Activated naive CD8-positive, alpha-beta T cell (primary cell): ENCODE measurements around the gene GPC6.

Experiments used
- H3K27ac Mint-ChIP-seq: one replicate; pipeline ENCODE4 v1.8.0; 2021; ENCODE audit warnings: mixed read lengths
- H3K27me3 Mint-ChIP-seq: one replicate; pipeline ENCODE4 v1.8.0; 2021; ENCODE audit warnings: mixed read lengths
- H3K36me3 Mint-ChIP-seq: one replicate; pipeline ENCODE4 v1.8.0; 2021; ENCODE audit warnings: mixed read lengths
- H3K4me1 Mint-ChIP-seq: one replicate; pipeline ENCODE4 v1.8.0; 2021; ENCODE audit warnings: low read depth, mixed read lengths
- H3K4me3 Mint-ChIP-seq: one replicate; pipeline ENCODE4 v1.8.0; 2021; ENCODE audit warnings: mild to moderate bottlenecking, mixed read lengths
- H3K9me3 Mint-ChIP-seq: one replicate; pipeline ENCODE4 v1.8.0; 2021; ENCODE audit warnings: low read depth, mixed read lengths

The GPC6 gene

DNA sequence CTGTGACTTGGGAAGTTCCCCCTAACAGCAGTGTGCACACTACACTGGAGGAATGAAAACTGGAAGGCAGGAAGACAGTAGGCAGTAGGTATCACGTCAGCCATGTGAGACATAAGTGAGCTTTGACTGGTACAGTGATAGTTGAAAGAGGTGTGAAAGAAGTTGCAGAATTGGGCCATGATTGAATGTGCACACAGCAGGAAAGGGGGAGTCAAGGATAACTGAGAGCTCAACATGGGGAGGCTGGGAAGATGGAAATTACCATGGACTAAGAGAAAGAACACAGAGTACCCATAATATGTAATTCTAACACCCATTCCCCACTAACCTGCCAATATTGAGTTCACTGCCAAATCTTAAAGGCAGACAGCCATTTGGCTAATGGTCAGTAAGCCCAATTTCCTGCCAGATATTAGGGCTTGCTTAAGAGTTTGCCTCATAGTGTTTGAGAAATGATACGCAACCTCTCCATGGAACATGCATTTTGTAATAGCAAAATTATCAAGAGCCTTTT lies 931.2 kb downstream of the GPC6 start:
- H3K4me1 Mint-ChIP-seq, result no peaks in the 10 kb centered on the region
- H3K27ac Mint-ChIP-seq, result no peak overlapping the region

DNA sequence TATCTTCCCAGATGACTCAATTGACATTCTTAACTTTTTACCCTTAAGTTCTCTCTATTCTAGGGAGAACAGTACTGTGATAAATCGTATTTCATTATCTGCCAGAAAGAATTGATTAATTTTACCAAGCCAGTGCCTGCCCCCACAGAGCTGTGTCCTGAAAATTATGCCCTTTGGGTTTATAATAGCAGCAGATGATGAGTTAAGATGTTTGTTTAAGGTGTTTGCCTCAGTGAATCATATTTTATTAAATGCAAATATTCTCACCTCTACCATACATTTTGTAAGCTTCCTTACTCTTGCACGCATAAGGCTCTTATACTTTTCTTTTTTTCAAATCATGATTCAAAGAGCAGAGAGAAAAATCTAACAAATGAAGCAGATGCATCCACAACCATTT lies 934.3 kb downstream of the GPC6 start:
- no peak overlapping the region for H3K4me3 Mint-ChIP-seq
- H3K36me3 Mint-ChIP-seq, result no peaks in the 10 kb centered on the region
- peaks cover 3% of the 10 kb centered on the region for H3K9me3 Mint-ChIP-seq
- H3K27ac Mint-ChIP-seq, result no peak overlapping the region
- H3K4me1 Mint-ChIP-seq, result no peaks in the 10 kb centered on the region
- no peaks in the 10 kb centered on the region for H3K27me3 Mint-ChIP-seq

More for the DNA sequence above, 931.2 kb downstream of the GPC6 start:
- H3K9me3 Mint-ChIP-seq, result peaks cover 3% of the 10 kb centered on the region
- H3K27me3 Mint-ChIP-seq, result no peaks in the 10 kb centered on the region
- H3K4me3 Mint-ChIP-seq, result no peak overlapping the region
- H3K36me3 Mint-ChIP-seq, result no peaks in the 10 kb centered on the region

DNA sequence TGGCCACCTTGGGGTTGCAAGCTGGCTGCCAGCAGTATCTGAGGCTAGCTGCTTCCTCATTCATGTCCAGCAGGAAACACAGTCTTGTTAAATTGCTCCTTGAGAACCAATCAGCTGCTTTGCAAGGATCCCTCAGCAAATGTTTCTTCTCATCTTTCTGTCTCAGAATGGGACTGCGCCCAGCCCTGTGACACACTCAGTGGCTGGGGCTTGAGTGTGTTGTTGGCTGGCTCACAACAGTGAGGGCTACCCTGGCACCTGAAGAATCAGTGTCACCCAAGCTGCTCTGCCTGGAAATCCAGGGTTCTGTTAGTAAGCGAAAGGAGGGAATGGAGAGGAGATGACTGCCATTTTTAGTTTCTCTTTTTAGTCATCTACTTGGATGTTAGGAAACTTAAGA lies 935.7 kb downstream of the GPC6 start:
- no peak overlapping the region for H3K4me3 Mint-ChIP-seq
- peaks cover 3% of the 10 kb centered on the region for H3K9me3 Mint-ChIP-seq
- H3K4me1 Mint-ChIP-seq, result no peaks in the 10 kb centered on the region
- H3K27ac Mint-ChIP-seq, result no peak overlapping the region
- no peaks in the 10 kb centered on the region for H3K27me3 Mint-ChIP-seq
- H3K36me3 Mint-ChIP-seq, result no peaks in the 10 kb centered on the region

DNA sequence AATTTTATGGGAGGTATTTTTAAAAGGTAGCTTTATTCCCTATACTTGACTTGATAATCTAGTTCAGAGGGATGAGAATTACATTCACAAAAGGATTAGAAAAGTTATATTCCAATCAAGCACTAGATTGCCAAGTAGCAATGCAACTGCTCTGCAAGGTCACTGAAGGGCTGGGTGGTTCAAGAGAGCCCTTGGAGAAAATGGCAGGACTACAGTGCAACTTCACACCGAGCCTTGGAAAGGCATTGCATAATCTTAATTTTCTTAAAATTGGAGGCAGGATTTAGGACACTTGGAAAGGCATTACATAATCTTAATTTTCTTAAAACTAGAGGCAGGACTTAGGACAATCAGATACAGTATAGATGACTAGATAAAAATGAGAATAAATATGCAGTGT lies 936.9 kb downstream of the GPC6 start:
- no peaks in the 10 kb centered on the region for H3K36me3 Mint-ChIP-seq
- H3K4me1 Mint-ChIP-seq, result no peaks in the 10 kb centered on the region
- H3K9me3 Mint-ChIP-seq, result peaks cover 3% of the 10 kb centered on the region
- no peak overlapping the region for H3K4me3 Mint-ChIP-seq
- no peak overlapping the region for H3K27ac Mint-ChIP-seq
- H3K27me3 Mint-ChIP-seq, result no peaks in the 10 kb centered on the region

DNA sequence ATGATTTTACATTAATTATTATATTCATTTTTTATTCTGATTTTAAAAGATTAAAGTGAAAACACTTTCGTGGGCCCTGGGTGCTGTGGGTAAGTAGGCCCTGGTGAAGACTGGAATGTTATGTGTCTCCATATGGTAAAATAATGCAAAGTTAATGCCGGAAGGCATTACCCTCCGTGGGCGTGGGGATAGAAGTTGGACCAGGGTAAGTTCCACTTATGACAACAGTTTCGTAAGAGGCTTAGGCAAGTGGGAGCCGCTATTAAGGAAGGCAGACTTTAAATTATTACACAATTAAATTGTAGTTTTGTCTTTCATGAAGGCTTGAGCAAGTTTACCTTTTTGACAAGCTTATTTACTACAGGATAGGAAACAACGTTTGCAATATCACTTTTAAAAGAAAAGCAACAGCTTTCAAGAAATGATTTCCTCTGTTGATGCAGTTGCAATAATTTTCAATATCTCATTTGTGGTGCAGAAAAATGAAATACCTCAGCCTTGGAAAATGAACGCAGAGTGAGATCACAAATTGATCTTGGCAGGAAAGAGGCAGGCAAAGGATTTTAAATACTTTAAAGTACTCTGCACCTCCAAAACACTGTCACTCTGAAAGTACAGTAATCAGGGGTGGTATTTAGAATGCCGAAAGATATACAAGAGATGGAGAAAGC lies 942.3 kb downstream of the GPC6 start:
- Mint-ChIP-seq H3K9me3 (no peaks in the 10 kb centered on the region), H3K4me1 (no peaks in the 10 kb centered on the region), H3K36me3 (peaks cover 3% of the 10 kb centered on the region), H3K27me3 (peaks cover 4% of the 10 kb centered on the region), H3K4me3 (no peak overlapping the region), H3K27ac (no peak overlapping the region)

DNA sequence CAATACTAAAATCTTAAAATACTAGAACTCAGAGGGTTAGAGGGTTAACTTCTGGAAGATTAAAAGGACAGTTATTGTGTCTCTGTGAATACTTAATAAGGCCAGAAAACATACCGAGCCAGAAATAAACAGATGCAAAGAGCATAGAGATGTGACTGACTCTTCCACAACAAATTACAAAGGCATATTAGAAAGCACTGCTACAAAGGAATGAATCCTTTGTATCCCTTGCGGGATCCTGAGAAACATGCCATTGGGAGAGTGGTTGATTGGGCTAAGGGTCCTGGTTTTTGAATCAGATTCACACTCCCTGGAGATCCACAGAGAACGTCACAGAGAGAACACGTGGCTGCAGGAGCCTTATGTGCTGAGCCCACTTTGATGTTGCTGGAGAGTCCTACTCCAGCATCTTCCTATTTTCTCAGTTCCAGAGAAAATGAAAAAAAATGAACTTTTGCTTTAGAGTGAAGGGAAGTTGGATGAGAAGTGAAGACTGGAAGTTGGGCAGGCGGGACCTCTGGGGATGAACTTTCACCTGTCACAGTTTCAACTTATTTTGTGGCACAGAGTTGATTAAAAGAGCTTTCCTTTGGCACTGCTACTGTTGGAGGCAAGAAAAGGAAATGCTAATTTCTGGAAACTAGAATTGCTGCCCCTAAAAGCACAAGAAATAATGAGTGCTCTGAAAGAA lies 943.0 kb downstream of the GPC6 start:
- H3K27ac Mint-ChIP-seq, result no peak overlapping the region
- no peaks in the 10 kb centered on the region for H3K9me3 Mint-ChIP-seq
- H3K36me3 Mint-ChIP-seq, result peaks cover 3% of the 10 kb centered on the region
- no peak overlapping the region for H3K4me3 Mint-ChIP-seq
- no peaks in the 10 kb centered on the region for H3K4me1 Mint-ChIP-seq
- peaks cover 4% of the 10 kb centered on the region for H3K27me3 Mint-ChIP-seq

DNA sequence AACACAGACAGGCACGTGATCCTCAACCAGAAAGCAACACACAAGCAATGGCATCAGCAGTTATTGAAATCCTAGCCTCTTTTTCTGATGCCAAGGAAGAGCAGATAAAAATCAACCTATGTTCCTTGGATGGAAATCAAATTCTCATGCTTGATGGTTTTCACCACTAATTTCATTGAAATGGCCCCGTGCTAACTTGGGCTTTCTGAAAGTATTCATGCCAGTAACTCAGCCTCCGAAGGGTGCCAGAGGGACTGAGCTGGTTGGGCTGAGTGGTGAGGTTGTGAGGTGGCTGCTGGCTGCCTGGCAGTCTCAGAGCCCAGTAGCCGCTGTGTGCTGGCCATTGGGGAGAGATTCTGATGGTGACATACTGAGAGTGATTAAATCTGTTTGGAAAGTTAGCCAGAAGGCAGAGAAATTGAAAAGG lies 943.6 kb downstream of the GPC6 start:
- Mint-ChIP-seq H3K4me1 (no peaks in the 10 kb centered on the region), H3K9me3 (no peaks in the 10 kb centered on the region)

DNA sequence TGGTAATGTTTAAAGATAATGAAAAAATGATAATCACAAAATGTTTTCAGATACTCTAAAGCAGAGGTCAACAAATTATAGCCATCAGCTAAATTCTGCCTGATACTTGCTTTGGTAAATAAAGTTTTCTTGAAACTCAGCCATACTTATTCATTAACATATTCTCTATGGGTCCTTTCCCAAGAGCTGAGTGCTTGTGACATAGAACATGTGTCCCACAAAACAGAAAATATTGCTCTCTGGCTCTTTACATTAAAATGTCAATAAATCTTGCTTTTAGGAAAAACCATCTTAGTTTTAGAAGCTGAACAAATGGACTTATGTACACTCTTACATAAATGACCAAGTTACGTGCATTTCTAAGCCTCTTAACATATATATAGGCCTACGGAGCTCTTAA lies 945.8 kb downstream of the GPC6 start:
- Mint-ChIP-seq H3K9me3 (no peaks in the 10 kb centered on the region), H3K36me3 (peaks cover 3% of the 10 kb centered on the region), H3K4me3 (no peak overlapping the region), H3K4me1 (no peaks in the 10 kb centered on the region), H3K27me3 (peaks cover 4% of the 10 kb centered on the region), H3K27ac (no peak overlapping the region)

More for the DNA sequence above, 943.6 kb downstream of the GPC6 start:
- H3K27ac Mint-ChIP-seq, result no peak overlapping the region
- H3K4me3 Mint-ChIP-seq, result no peak overlapping the region
- peaks cover 4% of the 10 kb centered on the region for H3K27me3 Mint-ChIP-seq
- peaks cover 3% of the 10 kb centered on the region for H3K36me3 Mint-ChIP-seq

DNA sequence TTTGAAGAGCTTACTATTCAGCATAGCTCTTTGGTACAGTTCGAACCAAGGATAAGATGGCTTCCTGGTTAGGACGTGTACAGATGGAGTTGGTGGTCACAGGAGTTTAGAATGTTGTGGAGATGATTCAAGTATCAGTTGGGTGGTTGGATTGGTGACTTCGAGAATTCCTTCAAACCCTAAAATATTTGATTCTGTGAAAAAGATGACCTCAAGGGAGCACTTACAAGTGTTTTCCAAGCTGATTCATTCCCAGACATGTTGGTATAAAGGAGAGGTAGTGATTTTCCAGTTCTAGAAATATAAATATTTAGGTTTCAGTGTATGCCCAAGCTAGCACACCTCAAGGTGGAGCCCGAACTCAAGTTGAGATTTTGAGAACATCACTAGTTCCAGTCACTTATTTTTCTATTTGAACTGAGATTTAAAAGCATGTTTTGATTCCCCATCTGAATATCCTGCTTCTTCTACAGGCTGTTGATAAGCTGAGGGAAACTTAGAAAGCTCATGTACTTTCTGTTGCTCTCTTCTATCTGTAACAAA lies 946.8 kb downstream of the GPC6 start:
- Mint-ChIP-seq H3K4me1 (peaks cover 3% of the 10 kb centered on the region), H3K36me3 (peaks cover 3% of the 10 kb centered on the region), H3K9me3 (no peaks in the 10 kb centered on the region), H3K4me3 (no peak overlapping the region), H3K27me3 (peaks cover 4% of the 10 kb centered on the region), H3K27ac (no peak overlapping the region)

DNA sequence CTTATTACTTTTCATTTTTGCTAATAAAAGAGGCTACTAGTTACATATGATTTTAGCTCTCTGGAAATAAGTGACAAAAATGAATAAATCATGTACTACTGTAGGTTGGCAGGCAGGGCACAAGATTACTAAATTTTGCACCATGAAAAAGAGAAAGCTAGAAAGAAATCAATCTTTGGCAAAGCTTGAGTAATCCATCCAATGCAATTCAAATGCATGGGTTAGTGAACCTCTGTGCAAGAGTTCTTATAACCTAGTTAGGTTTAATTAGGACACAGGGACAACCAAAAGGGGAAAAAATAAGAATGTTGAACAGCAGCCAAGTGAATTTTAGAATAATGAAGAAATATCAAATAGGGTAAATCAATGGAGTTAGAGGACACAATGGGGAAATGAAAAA lies 947.4 kb downstream of the GPC6 start:
- Mint-ChIP-seq H3K27me3 (peaks cover 4% of the 10 kb centered on the region), H3K9me3 (no peaks in the 10 kb centered on the region), H3K36me3 (peaks cover 3% of the 10 kb centered on the region), H3K4me1 (peaks cover 10% of the 10 kb centered on the region), H3K4me3 (no peak overlapping the region), H3K27ac (no peak overlapping the region)

DNA sequence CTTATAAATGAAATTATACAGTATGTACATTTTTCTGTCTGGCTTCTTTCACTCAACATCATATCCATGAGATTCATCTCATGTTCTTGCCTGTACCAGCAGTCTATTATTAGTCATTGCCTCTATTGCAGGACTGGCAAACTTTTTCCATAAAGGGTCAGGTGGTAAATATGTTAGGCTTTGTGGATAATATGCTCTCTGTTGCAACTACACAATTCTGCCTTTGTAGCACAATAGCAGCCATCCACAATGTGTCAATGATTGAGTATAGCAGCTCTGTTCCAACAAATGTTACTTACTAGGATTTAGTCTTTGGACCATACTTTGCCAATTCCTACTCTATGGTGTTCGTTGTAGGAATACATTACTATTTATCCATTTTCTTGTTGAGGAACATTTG lies 948.5 kb downstream of the GPC6 start:
- Mint-ChIP-seq H3K9me3 (no peaks in the 10 kb centered on the region), H3K4me3 (no peak overlapping the region), H3K27ac (no peak overlapping the region), H3K27me3 (no peaks in the 10 kb centered on the region), H3K36me3 (no peaks in the 10 kb centered on the region), H3K4me1 (peaks cover 11% of the 10 kb centered on the region)

DNA sequence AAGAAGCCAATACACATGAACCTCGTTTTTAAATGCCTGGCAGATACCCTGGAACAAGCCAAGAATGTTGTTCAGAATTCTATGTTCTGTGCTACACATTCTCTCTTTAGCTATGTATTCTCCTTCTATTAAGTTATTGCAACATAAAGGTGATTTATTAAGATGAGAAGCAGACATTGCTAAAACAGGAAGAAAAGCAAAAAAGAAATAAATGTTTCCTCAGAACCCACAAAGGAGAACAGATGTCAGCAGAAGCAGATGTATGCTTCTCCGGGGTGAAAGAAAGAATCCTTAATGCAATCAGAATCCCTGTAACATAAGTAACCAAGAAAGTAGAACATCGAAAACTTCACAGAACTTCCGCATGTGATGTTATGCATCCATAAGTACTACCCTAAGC lies 950.0 kb downstream of the GPC6 start:
- Mint-ChIP-seq H3K27ac (no peak overlapping the region), H3K27me3 (no peaks in the 10 kb centered on the region), H3K4me1 (peaks cover 11% of the 10 kb centered on the region), H3K4me3 (no peak overlapping the region), H3K9me3 (no peaks in the 10 kb centered on the region), H3K36me3 (no peaks in the 10 kb centered on the region)

DNA sequence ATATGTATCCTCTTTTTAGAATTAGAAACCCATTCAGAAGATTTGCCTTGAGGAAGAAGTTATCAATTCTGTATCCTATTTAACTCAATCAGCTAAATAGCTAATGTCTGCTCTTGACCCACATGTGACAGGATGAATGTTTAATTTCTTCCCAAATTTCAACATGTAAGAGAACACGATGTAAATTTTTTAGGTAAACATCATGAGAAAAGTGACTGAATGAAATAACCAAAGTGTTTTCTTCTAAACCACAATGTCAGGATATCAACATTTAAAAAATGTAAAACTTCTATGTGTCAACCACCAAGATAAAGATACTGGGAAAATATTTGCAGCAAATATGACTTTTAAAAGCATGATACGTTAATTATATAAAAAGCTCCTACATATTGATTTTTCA lies 950.4 kb downstream of the GPC6 start:
- Mint-ChIP-seq H3K4me3 (no peak overlapping the region), H3K4me1 (peaks cover 11% of the 10 kb centered on the region), H3K27ac (no peak overlapping the region), H3K27me3 (no peaks in the 10 kb centered on the region), H3K36me3 (no peaks in the 10 kb centered on the region), H3K9me3 (no peaks in the 10 kb centered on the region)

DNA sequence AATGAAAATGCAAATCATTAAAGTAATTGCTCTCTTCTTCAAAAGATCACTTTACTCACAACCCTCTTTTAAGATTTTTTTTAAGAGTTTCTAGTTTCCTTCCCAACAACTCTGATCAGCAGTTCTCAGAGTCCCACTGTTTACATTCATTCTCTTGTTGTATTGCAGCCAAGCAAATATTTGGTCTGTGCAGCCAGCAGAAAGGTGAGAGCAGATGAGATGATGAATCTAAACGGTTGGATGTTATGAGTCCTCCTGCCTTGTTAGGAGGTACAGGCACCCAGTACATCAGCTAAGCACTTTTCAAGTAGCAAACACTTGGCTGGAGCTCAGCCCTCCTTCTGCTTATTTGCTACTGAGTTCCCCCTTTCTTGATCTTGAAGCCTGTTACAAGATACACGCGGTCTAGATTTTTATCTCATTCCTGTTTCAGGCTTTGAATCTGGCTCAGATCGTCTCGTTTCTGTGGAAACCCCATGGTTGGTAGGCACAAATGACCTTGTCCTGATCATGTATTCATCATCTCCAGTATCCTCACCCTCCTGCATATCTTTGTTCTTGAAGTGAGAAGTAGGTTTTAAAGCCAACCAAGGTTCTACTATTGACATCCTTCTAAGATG lies 952.1 kb downstream of the GPC6 start:
- Mint-ChIP-seq H3K27me3 (no peaks in the 10 kb centered on the region), H3K36me3 (no peaks in the 10 kb centered on the region), H3K9me3 (no peaks in the 10 kb centered on the region), H3K4me1 (peaks cover 11% of the 10 kb centered on the region), H3K4me3 (no peak overlapping the region), H3K27ac (no peak overlapping the region)

DNA sequence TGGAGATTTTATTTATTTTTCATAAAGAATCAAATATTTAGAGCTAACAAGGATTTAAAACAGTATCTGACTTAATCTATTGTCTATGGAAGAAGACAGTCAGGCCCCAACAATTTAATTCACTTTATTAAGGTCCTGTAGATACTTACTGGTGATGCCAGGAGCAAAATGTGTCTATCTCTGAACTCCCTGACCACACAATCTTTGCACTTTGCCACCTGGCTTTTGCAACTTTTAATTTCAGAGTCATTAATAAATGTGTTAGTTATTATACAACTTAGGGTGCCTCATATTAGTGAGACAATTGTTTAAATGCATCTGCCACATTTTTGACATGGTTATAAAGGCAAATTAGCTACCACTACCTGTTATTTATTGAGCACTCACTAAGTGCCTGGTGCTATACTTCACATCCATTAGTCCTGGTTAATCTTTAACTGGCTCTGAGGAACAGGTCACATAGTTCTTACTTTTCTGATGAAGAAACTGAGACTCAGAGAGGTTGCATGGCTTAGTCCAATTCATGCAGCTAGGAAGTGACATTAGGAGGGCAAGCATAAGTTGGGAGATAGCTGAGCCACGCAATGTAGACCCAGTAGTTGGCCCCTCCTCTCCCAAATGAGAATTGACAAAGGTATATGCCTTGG lies 955.0 kb downstream of the GPC6 start:
- H3K27ac Mint-ChIP-seq, result no peak overlapping the region
- H3K9me3 Mint-ChIP-seq, result no peaks in the 10 kb centered on the region
- no peak overlapping the region for H3K4me3 Mint-ChIP-seq
- H3K36me3 Mint-ChIP-seq, result no peaks in the 10 kb centered on the region
- H3K4me1 Mint-ChIP-seq, result peaks cover 11% of the 10 kb centered on the region
- no peaks in the 10 kb centered on the region for H3K27me3 Mint-ChIP-seq
